Brain pericyte (primary cell): ENCODE measurements around the gene MEIS1.

Experiments used
- DNase-seq: peaks from one replicate; pipeline ENCODE4 v3.0.0-alpha.2; 2012; ENCODE audit warnings: low read depth, low spot score

MEIS1 gene

DNA sequence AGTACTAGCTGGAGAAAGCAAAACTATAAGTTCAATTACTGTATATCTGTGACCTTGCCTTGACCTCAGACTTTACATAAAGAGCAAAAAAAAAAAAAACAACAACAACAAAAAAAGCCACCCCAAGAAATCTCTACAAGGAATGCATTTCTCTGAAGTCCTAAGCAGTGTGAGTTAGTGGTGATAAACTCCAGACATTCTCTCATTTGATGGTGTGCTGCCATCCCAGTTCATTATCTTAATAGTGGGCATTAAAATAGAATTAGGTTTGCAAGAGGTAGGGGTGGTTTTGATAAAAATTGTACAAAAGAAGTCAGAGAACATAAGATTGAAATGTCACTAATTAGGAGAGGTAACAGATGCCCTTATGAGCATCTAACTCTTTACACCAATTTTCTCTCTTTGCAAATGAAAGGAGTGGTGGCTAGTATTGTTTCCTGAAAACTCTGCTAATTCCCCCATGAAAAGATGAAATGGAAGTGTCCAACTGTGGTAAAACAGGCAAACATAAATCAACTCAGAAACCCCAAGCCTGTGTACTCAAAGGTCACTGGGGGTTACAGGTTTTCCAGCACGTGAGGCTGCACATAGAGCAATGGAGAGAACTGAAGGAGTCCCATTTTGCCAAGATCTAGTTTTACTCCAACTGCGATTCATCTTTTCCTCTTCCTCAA, 131.9 kb downstream of the MEIS1 start:
- DNase-seq: no peak

GRCh38 chr2:66567729-66568128, 132.8 kb downstream of the MEIS1 start:
- no peak for DNase-seq

- no peak for DNase-seq
These were observed 133.8 kb downstream of the MEIS1 start for GRCh38 chr2:66568650-66569300.

GRCh38 chr2:66569321-66569851, 134.5 kb downstream of the MEIS1 start:
- DNase-seq: no peak

GRCh38 chr2:66569974-66570373, 135.0 kb downstream of the MEIS1 start:
- no peak for DNase-seq

DNA sequence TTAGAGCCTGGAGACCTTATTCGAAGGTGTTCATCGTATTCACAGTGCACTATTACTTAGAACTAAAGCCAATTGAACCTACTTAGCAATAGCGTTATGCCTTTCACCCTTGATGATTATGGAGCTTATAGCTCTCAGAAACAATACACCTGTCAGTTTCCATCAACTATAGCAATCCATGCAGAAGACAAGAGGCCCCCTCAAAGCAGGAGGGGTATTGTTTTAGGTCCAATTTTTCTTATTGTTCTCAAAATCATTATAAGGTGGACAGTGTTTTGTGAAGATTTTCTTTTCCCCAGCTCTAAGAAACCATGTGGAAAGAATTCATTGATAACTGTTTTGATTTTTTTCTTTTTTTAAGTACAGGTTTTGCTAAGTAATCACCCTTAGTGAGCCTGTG, 135.5 kb downstream of the MEIS1 start:
- DNase-seq: no peak

GRCh38 chr2:66571918-66572317, 137.0 kb downstream of the MEIS1 start:
- no peak for DNase-seq

DNA sequence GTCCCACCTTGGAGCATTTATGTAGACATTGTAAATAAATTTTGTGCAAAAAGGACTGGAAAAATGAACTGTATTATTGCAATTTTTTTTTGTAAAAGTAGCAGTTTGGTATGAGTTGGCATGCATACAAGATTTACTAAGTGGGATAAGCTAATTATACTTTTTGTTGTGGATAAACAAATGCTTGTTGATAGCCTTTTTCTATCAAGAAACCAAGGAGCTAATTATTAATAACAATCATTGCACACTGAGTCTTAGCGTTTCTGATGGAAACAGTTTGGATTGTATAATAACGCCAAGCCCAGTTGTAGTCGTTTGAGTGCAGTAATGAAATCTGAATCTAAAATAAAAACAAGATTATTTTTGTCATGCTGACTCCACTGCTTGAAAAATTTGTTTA, 137.5 kb downstream of the MEIS1 start:
- no peak for DNase-seq

DNA sequence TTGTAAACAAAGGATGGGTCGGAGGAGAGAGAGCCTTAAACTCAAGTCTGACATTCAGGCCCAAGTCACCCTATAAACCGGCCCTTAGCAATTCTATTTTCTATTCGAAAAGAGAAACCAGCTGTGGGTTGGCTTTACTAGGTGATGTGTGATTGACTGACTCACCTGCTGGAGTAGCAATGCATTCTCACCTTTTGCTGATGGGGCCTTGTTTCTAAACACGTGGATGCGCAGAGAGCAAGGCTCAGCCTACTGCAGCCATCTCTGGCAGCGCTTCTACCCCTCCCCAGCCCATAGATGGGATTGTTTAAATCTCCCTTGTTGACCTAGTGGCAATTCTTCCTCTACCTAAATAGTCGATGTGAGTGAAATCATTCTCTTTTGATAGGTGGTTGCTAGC, 138.5 kb downstream of the MEIS1 start:
- DNase-seq: no peak

DNA sequence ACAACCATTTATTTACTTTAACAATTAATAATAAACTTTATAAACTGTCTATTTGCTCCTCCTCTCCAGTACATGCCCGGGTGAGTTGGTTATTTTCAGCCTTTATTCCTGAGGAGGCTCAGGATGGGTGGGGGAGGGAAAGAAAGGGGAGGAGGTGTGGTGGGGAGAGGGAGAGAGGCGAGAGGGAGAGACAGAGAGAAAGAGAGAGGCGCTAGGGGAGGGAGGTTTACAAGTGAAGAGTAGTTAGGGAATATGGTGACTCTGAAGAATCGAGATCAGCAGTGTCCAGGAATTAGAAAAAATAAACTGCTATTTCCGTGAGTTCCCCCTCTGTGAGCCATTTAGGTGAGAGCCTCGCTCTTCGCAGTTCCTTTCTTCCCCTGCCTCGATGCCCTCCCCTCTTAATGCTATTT, 138.9 kb downstream of the MEIS1 start:
- no peak for DNase-seq

GRCh38 chr2:66574701-66575624, 140.0 kb downstream of the MEIS1 start:
- no peak for DNase-seq

- no peak for DNase-seq
These were observed 140.8 kb downstream of the MEIS1 start for GRCh38 chr2:66575625-66576310.

DNA sequence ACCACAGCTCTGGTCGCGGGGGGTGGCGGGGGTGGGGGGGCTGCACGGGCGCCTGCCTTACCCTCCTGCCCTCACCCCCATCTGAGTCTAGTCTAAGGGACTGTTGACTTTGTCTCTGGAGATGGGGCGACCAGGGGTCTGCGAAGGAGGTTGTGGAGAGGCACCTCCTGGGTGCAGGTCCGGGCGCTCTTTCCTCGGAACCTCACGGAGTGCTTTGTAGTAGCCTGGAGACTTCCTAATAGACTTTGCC, 141.3 kb downstream of the MEIS1 start:
- DNase-seq: no peak

GRCh38 chr2:66576561-66577320, 141.8 kb downstream of the MEIS1 start:
- DNase-seq: no peak

GRCh38 chr2:66577321-66578053, 142.6 kb downstream of the MEIS1 start:
- DNase-seq: no peak

DNA sequence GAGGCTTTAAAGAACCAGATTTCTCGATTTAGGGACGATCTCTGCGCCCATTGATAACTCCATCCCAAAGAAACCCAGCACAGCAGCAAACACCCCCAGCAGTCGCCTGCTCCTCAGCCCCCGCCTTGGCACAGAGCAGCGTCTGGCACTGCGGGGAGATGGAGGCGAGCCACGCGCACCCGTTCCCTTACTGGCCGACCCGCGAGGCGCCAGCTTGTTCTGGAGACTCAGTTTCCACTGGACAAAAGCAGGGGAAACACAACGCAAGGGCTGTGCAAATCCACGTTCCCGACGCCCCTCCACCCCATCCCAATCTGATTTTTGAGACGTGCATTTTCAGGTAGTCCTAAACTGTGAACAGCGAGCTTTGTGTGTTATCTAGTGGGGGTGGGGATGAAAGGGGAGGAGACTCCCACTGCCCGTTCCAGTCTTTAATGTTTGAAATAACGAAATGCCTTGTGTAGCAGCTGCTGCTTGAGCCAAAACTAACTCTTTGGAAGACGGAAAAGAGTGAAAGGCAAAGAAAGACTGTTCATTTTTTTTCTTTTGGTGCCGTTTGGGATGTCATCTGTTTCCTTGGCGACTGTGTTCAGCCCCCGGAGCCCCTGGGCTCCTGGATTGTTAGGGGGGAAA, 143.2 kb downstream of the MEIS1 start:
- DNase-seq: no peak

DNA sequence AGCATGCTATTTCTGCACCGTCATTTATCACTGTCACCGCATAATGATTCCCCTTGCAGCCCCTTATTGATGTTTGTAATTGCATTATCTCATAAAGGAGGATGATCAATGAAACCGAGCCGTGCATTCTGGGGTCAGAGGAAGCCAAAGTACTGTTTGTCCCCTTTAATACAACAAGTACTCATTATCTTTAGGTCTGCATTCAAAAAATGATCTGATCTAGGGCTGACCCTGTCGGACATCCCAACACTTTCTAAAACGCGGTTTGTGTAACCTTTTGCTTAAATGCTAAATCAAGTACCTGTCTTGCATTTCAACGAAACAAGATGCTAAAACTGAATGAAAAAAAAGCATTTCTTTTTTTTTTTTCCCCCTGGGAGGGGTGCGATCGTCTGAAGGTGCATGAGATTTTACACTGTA, 143.8 kb downstream of the MEIS1 start:
- DNase-seq: no peak

GRCh38 chr2:66579186-66580126, 144.5 kb downstream of the MEIS1 start:
- no peak for DNase-seq
